Fibroblast of the conjunctiva (primary cell): ENCODE data around the gene TSGA10.
A peak's percentile ranks its signal among the peaks of the same experiment; 100 is the strongest.
"Not testable (repeated sequence)": the region's sequence is repeated elsewhere in the genome, so short reads cannot be mapped to it uniquely, and the experiment has no call there.

ENCODE experiments used
- DNase-seq: peaks from one replicate; pipeline ENCODE4 v3.0.0-alpha.2; 2010; ENCODE audit warnings: low read depth

TSGA10 gene

GRCh38 chr2:99153921-99154604 lies 679 bp downstream of the TSGA10 start:
- no peak for DNase-seq

GRCh38 chr2:99152199-99152895 lies 2.4 kb downstream of the TSGA10 start:
- DNase-seq: no peak

GRCh38 chr2:99150706-99151105 lies 4.0 kb downstream of the TSGA10 start:
- DNase-seq: no peak

GRCh38 chr2:99141110-99142108 lies 13.3 kb downstream of the TSGA10 start, which contains the start of gene C2orf15:
Gene C2orf15 (plus strand): TSS chr2:99141707. CDS start chr2:99150559, 8,852 bp downstream.
- peak; percentile 60 for DNase-seq

GRCh38 chr2:99140860-99141109 lies 14.0 kb downstream of the TSGA10 start:
- no peak for DNase-seq

- DNase-seq: no peak
Observed at GRCh38 chr2:99140056-99140859, 14.5 kb downstream of the TSGA10 start.

- DNase-seq: no peak
Observed at GRCh38 chr2:99139003-99139402, 15.7 kb downstream of the TSGA10 start.

- not testable (repeated sequence) for DNase-seq
Observed at GRCh38 chr2:99135044-99135556, 19.6 kb downstream of the TSGA10 start.

- DNase-seq: no peak
Observed at GRCh38 chr2:99127981-99128380, 26.8 kb downstream of the TSGA10 start.

GRCh38 chr2:99112617-99113016 lies 42.1 kb downstream of the TSGA10 start:
- no peak for DNase-seq

- no peak for DNase-seq
Observed at GRCh38 chr2:99111945-99112344, 42.8 kb downstream of the TSGA10 start.

- DNase-seq: no peak
Observed at GRCh38 chr2:99111236-99111635, 43.5 kb downstream of the TSGA10 start.

GRCh38 chr2:99106913-99107312 lies 47.8 kb downstream of the TSGA10 start:
- no peak for DNase-seq

- no peak for DNase-seq
Observed at GRCh38 chr2:99104006-99104405, 50.7 kb downstream of the TSGA10 start.

- DNase-seq: peak; percentile 10
Observed at GRCh38 chr2:99101697-99102096, 53.0 kb downstream of the TSGA10 start.

GRCh38 chr2:99096728-99097127 lies 58.0 kb downstream of the TSGA10 start:
- no peak for DNase-seq

- no peak for DNase-seq
Observed at GRCh38 chr2:99088017-99088416, 66.7 kb downstream of the TSGA10 start.

- no peak for DNase-seq
Observed at GRCh38 chr2:99086385-99086784, 68.4 kb downstream of the TSGA10 start.

- peak; percentile 14 for DNase-seq
Observed at GRCh38 chr2:99085421-99085820, 69.3 kb downstream of the TSGA10 start.

- DNase-seq: no peak
Observed at GRCh38 chr2:99084256-99084655, 70.5 kb downstream of the TSGA10 start.

GRCh38 chr2:99081891-99082290 lies 72.9 kb downstream of the TSGA10 start:
- no peak for DNase-seq

GRCh38 chr2:99079226-99079625 lies 75.5 kb downstream of the TSGA10 start:
- no peak for DNase-seq
